Brain microvascular endothelial cell (primary cell): Measurements from ENCODE around the gene C6orf120.

Source experiments
- DNase-seq: peaks from one replicate; pipeline ENCODE4 v3.0.0-alpha.2; 2020
- H3K27ac ChIP-seq: fragments of 250-450 bp; sonication (Bioruptor Pico); 2 replicates; pipeline ENCODE4 v1.5.1; 2020; ENCODE audit warnings: mild to moderate bottlenecking, moderate library complexity
- H3K27me3 ChIP-seq: fragments of 250-450 bp; sonication (Bioruptor Pico); replicated peaks from 2 replicates; pipeline ENCODE4 v1.5.1; 2020; ENCODE audit warnings: mild to moderate bottlenecking
- H3K36me3 ChIP-seq: fragments of 250-450 bp; sonication (Bioruptor Pico); replicated peaks from 2 replicates; pipeline ENCODE4 v1.5.1; 2020; ENCODE audit warnings: mild to moderate bottlenecking
- H3K4me3 ChIP-seq: 2 replicates; pipeline ENCODE4 v1.5.1; 2011; ENCODE audit warnings: low read depth, mild to moderate bottlenecking, control low read depth, low read length, moderate library complexity
- CTCF ChIP-seq: IDR thresholded peaks from 2 replicates; pipeline ENCODE4 v1.5.1; 2011; ENCODE audit warnings: low read depth, mild to moderate bottlenecking, moderate library complexity, low read length, control low read depth, inconsistent platforms; ENCODE audit errors: missing control alignments
- in situ Hi-C: cut with HindIII; loops from 2 replicates; pipeline ENCODE4 v1.10.0; 2017; ENCODE audit warnings: low sequenced_read_pairs, low pct_ligation_motif_present

Gene C6orf120

GRCh38 chr6:169714178-169714577 is 12.3 kb downstream of the C6orf120 start:
- H3K36me3 ChIP-seq: peaks cover 15% of the 10 kb centered on the region
- no peak overlapping the region for H3K27ac ChIP-seq
- no peaks in the 10 kb centered on the region for H3K27me3 ChIP-seq
- no peak for DNase-seq
- no peak overlapping the region for H3K4me3 ChIP-seq
- no peak for TF ChIP-seq CTCF
- in situ Hi-C loops: no loop called here

- Histone ChIP-seq H3K27ac (no peak overlapping the region), H3K4me3 (no peak overlapping the region), H3K27me3 (no peaks in the 10 kb centered on the region), H3K36me3 (peaks cover 15% of the 10 kb centered on the region)
- in situ Hi-C loops: no loop called here
- TF ChIP-seq CTCF: no peak
- DNase-seq: no peak
Measured at GRCh38 chr6:169714595-169714994, 12.7 kb downstream of the C6orf120 start.

GRCh38 chr6:169719117-169719516 is 17.2 kb downstream of the C6orf120 start:
- in situ Hi-C loops: no loop called here
- TF ChIP-seq CTCF: no peak
- DNase-seq: no peak
- no peak overlapping the region for H3K4me3 ChIP-seq
- no peak overlapping the region for H3K27ac ChIP-seq
- H3K36me3 ChIP-seq: peaks cover 11% of the 10 kb centered on the region
- no peaks in the 10 kb centered on the region for H3K27me3 ChIP-seq

GRCh38 chr6:169720207-169720855 is 18.4 kb downstream of the C6orf120 start:
- H3K27ac ChIP-seq: no peak overlapping the region
- H3K4me3 ChIP-seq: no peak overlapping the region
- peaks cover 3% of the 10 kb centered on the region for H3K36me3 ChIP-seq
- TF ChIP-seq CTCF: peak; percentile 8
- no peak for DNase-seq
- in situ Hi-C loops: no loop called here
- no peaks in the 10 kb centered on the region for H3K27me3 ChIP-seq

- Histone ChIP-seq H3K4me3 (peak overlapping the region; percentile 72), H3K27me3 (no peaks in the 10 kb centered on the region), H3K27ac (peak overlapping the region; percentile 65), H3K36me3 (no peaks in the 10 kb centered on the region)
- in situ Hi-C loops: no loop called here
- TF ChIP-seq CTCF: no peak
- DNase-seq: peak; percentile 61
Measured at GRCh38 chr6:169722362-169723199, 20.7 kb downstream of the C6orf120 start.
